Right atrium auricular region (tissue), 2 donors: ENCODE measurements around the gene TMPRSS2. TPM values are rescaled to one million over a fixed set of nuclear protein-coding genes. Genes with fewer than 3 reads are reported as not detected.

Experiments used
- DNase-seq: peaks from one replicate; pipeline ENCODE4 v3.0.0-alpha.2; 2019; ENCODE audit warnings: low spot score
- H3K27ac ChIP-seq, 2 donors: fragments of 200-600 bp; sonication (generic); 1 replicate in 1 of 2; 2 replicates in 1 of 2; pipeline ENCODE4 v1.5.1; 2016 to 2019
- H3K27me3 ChIP-seq, 2 donors: fragments of 200-600 bp; sonication (generic); one replicate each; pipeline versions ENCODE4 v1.5.1 to v1.6.0; 2017 to 2019
- H3K36me3 ChIP-seq: fragments of 200-600 bp; sonication (generic); one replicate; pipeline ENCODE4 v1.5.1; 2016
- H3K4me1 ChIP-seq, 2 donors: fragments of 200-600 bp; sonication (generic); one replicate each; pipeline versions ENCODE4 v1.5.1 to v1.6.0; 2017 to 2019
- H3K4me3 ChIP-seq, 2 donors: fragments of 200-600 bp; sonication (generic); 1 replicate in 1 of 2; 2 replicates in 1 of 2; pipeline ENCODE4 v1.5.1; 2017 to 2019; ENCODE audit warnings: mild to moderate bottlenecking in 1 of 2, moderate library complexity in 1 of 2
- H3K9me3 ChIP-seq, 2 donors: fragments of 200-600 bp; sonication (generic); one replicate each; pipeline ENCODE4 v1.5.1; 2019
- total RNA-seq, 2 donors: library from RNA; depleted of rRNA; stranded (reverse); fragments of >200 nt; gene quantifications; one replicate each; pipeline ENCODE4 v1.1.0, GENCODE V29; 2016
- TF ChIP-seq, protein P1 (sequence below), 2 donors: fragments of 200-600 bp; sonication (generic); IDR thresholded peaks; one replicate each; pipeline ENCODE4 v1.5.1; 2019; ENCODE audit warnings: antibody characterized with exemption in 2 of 2

Gene TMPRSS2
- not detected for total RNA-seq

DNA sequence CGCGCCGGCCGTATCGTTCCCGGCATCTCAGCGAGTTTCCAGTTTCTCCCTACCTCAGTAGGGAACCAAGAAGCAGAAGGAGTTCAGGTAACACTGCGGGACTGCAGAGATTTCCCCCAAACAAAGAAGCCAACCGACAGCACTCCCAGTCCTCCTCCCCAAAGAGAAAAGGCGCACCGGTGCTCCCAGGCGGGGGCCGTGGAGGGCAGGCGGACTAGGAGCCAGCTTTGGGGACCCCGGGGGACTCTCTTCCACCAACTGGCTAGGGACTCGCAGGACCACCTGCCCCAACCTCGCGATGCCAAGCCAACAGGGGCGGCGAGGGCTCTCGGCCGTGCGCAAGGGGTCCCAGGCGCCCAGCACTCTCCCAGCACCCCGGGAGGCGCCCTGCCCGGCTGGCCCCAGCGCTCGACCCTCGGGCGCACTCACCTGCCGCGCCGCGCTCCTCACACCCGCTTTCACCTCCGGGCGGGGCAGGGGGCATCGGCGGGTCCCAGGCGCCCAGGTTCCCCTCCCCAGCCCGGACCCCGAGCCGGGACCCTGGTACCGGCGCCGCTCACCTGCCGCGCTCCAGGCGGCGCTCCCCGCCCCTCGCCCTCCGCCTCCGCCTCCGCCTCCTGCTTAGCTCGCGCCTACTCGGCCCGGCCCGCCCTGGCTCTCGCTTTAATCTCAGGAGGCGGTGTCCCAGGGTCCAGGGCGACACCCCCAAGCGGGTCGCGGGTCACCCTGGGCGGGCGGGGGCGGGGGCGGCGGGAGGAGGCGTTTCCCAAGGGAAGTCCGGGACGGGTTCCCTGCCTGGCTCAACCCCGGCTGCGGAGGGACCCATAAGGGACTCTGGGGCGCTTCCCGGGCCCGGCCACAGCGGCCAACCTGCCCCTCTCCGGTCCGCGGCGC lies at the start of gene TMPRSS2:
Gene TMPRSS2 (minus strand): TSS at position 638 of the 894 bp plus-strand sequence. CDS start 10,025 bp downstream, outside the sequence.
- Histone ChIP-seq H3K27me3 (peaks cover 0 to 18% of the 10 kb centered on the region in 2 donors), H3K27ac (no peak within 1 kb of the TSS), H3K4me3 (peak within 1 kb of the TSS in 1 of 2 donors; percentile 42)

DNA sequence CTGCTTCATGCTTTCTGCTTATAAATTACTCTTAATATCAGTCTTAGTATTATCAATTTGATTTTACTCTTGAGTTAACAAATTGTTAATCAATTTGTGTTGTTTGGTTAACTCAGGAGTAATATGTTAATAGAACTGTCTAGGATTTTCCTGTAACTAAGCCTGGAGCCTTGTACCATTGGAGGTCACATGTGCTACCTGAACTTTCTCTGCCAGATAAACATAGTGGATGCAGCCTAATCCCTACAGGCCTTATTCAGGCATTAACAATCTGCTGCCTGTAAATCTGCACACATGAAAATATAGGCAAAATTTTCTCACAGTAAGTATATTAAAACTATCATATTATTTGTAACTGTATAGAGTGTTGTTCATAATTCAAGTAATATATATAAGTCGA lies 47.1 kb upstream of the TMPRSS2 start:
- Histone ChIP-seq H3K4me1 (no peaks in the 10 kb centered on the region), H3K4me3 (no peak overlapping the region), H3K27me3 (no peaks in the 10 kb centered on the region), H3K27ac (peak overlapping the region in 1 of 2 donors; percentile 36), H3K36me3 (no peaks in the 10 kb centered on the region), H3K9me3 (no peaks in the 10 kb centered on the region)
- TF ChIP-seq, protein P1, sequence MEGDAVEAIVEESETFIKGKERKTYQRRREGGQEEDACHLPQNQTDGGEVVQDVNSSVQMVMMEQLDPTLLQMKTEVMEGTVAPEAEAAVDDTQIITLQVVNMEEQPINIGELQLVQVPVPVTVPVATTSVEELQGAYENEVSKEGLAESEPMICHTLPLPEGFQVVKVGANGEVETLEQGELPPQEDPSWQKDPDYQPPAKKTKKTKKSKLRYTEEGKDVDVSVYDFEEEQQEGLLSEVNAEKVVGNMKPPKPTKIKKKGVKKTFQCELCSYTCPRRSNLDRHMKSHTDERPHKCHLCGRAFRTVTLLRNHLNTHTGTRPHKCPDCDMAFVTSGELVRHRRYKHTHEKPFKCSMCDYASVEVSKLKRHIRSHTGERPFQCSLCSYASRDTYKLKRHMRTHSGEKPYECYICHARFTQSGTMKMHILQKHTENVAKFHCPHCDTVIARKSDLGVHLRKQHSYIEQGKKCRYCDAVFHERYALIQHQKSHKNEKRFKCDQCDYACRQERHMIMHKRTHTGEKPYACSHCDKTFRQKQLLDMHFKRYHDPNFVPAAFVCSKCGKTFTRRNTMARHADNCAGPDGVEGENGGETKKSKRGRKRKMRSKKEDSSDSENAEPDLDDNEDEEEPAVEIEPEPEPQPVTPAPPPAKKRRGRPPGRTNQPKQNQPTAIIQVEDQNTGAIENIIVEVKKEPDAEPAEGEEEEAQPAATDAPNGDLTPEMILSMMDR (IDR thresholded peaks at IDR 0.05) = no peak
- DNase-seq = no peak

More for the DNA sequence above, at the start of gene TMPRSS2:
- Histone ChIP-seq H3K36me3 (no peaks in the 10 kb centered on the region), H3K4me1 (peaks cover 0 to 21% of the 10 kb centered on the region in 2 donors), H3K9me3 (no peaks in the 10 kb centered on the region)
- no peak for DNase-seq
- TF ChIP-seq, protein P1 (IDR thresholded peaks at IDR 0.05) = no peak

DNA sequence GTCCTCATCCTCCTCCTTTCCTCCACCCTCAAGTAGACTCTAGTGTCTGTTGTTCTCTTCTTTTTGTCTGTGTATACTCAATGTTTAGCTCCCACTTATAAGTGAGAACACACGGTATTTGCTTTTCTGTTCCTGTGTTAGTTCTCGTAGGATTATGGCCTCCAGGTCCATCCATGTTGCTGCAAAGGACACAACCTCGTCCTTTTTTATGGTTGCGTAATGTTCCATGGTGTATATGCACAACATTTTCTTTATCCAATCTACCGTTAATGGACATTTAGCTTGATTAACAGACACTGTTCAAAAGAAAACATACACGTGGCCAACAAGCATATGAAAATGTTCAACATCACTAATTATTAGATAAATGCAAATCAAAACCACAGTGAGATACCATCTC lies 44.3 kb upstream of the TMPRSS2 start:
- no peak for DNase-seq
- H3K27me3 ChIP-seq = no peaks in the 10 kb centered on the region
- TF ChIP-seq, protein P1 (IDR thresholded peaks at IDR 0.05) = no peak
- no peak overlapping the region for H3K4me3 ChIP-seq
- no peaks in the 10 kb centered on the region for H3K9me3 ChIP-seq
- H3K36me3 ChIP-seq = no peaks in the 10 kb centered on the region
- H3K4me1 ChIP-seq = no peaks in the 10 kb centered on the region
- no peak overlapping the region for H3K27ac ChIP-seq

DNA sequence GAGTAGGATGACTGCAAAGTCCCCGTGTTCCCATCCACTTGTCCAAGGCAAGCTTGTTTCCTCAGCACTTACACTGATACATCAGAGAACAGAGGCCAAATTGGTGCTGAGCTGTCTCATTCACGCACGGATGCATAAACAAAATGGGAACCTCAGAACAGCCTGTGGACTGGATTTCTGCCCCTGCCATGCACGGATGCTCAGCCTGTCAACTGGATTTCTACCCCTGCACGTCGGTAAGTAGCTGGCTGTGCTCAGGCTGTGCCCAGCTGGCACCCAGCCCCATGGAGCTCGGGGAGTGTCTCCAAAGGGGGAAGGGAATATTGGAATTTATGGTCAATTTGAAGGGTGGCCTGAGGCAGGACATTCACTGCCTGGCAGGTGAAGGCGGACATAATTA lies 40.8 kb upstream of the TMPRSS2 start:
- TF ChIP-seq, protein P1 (IDR thresholded peaks at IDR 0.05) = no peak
- H3K9me3 ChIP-seq = no peaks in the 10 kb centered on the region
- no peak for DNase-seq
- no peaks in the 10 kb centered on the region for H3K36me3 ChIP-seq
- H3K4me1 ChIP-seq = no peaks in the 10 kb centered on the region
- no peak overlapping the region for H3K4me3 ChIP-seq
- H3K27ac ChIP-seq = no peak overlapping the region
- no peaks in the 10 kb centered on the region for H3K27me3 ChIP-seq

DNA sequence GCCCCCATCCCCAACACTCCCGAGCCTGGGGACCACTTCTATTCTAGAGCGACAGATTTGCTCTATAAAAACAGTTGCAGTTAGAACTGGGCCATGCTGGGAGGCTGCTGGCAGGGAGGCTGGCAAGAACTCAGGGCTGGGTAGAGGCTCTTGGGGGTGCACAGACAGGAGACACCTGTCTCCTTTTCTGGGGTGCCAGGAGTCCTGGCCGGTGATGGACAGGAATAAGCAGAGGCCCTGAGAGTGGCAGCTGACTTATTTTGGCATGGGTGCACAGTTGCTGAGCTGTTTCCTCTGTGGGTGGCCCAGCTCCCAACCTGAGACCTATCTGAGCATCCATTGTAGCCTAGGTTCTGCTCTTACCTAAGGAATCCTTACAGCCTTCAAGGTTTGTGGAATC lies 39.2 kb upstream of the TMPRSS2 start:
- Histone ChIP-seq H3K9me3 (no peaks in the 10 kb centered on the region), H3K27me3 (no peaks in the 10 kb centered on the region), H3K4me3 (no peak overlapping the region), H3K27ac (no peak overlapping the region), H3K4me1 (no peaks in the 10 kb centered on the region), H3K36me3 (no peaks in the 10 kb centered on the region)
- TF ChIP-seq, protein P1 (IDR thresholded peaks at IDR 0.05) = no peak
- DNase-seq = no peak
